SIG-M5 treated with dmso at 0.1 percent for 504 hours (cell line): ENCODE results near the gene MRPS9.
A peak's percentile ranks its signal among the peaks of the same experiment; 100 is the strongest.

Experiments used
- DNase-seq: peaks from one replicate; lab custom pipeline; 2025; ENCODE audit not compliant: unreplicated experiment; lab: John Stamatoyannopoulos, UW

The MRPS9 gene

DNA sequence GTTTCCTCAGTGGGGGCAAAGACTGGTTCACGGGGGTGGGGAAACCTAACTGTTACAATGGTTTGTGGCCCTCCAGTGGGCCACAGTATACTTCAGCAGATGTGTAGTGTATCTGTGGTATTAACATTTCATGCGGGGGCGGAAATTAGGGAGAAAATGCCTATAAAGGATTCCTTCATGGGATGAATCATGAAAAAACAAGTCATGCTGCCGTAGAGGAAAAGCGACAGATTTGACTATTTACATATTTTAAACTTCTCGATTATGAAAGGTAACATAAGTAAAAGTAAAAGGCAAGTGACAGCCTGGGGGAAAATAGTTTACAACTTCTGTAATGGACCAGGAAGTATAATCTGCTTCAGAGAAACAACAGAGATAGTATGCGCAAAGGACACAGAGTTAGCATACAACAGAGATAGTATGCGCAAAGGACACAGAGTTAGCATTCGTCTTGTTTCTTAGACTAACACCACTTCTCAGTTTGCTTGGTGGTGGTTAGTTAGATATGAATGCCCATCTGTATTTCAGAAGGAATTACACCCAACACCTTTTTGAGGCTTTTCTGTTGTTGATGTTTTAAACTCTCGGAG is 41.1 kb downstream of the MRPS9 start:
- no peak for DNase-seq

DNA sequence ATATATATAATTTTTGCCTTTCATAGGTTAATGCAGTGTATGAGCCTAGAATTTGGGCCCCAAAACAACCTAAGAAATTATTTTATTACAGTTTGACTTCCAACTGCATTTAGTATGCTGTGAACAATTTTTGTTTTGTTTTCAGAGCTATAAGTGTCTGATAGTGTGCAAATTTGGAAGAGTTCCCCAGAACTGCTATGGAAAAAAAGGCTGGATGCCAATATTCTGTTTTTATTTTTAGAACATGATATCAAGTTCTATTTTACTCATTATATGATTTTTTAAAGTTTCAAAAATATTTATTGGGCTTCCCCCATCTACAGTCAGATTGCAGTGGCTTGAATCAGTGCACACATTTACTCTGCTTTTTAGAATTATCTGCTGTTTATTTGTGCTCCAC is 42.6 kb downstream of the MRPS9 start:
- DNase-seq, result no peak

DNA sequence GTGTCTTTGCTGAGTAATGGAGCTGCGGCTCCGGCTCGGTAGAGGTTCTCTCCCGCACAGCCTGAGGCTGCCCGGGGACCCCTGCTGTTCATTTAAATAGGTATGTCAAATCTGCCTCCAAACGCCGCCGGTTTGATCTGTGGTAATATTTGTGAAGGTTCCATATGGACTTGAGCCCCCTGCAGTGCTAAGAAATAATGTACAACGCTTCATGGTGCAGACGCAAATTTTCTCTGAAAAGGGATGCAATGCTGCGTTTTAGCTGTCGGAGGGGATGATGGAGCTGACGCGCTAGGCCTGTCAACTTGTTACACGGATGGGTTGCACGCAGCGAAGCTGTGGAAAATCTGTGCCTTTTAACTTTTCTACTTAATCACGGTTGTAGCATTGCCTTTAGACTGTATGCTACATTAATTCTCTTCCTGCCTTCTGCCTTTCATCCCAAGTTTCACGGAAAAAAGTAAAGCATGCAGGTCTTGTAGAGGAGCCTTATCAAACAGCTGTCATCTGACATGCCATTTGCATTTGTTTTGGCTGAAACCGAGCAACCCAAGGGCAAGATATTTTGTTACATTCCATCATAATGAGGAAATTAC is 43.2 kb downstream of the MRPS9 start:
- no peak for DNase-seq

DNA sequence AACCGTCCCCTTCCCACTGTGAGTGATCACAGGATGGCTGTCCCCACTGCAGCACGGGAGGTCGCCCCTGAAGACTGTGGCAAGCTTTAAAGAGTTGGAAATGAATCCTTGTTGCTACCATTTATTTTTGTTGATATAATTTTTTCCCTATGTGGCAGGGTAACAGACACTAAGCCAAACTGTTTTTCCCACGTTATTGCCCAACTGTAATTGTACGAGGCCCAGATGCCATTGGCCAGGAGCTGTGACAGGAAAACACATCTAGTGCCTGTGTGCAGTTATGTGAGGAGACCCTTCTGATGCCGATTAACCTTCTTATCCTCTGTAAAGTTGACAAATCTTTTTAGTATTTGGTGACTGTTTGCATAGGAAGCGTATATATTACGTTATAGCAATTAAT is 44.2 kb downstream of the MRPS9 start:
- no peak for DNase-seq

DNA sequence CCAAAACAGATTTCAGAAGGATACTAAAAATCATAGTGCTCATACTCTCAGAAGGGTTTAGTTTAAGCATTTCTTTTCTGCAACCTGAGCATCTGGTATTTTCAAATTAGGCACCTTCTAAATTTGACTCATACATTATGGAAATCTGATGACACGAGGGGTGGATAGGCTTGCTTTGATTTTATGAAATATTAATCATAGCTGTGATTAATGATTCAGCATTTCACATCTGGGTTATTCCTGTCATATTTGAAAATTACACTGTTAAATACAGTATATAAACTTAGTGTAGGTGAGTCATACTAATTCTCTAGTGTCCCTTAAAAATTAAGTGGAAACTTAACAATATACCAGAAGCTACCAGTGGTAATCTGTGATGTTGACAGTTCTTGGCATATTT is 47.7 kb downstream of the MRPS9 start:
- DNase-seq, result no peak

DNA sequence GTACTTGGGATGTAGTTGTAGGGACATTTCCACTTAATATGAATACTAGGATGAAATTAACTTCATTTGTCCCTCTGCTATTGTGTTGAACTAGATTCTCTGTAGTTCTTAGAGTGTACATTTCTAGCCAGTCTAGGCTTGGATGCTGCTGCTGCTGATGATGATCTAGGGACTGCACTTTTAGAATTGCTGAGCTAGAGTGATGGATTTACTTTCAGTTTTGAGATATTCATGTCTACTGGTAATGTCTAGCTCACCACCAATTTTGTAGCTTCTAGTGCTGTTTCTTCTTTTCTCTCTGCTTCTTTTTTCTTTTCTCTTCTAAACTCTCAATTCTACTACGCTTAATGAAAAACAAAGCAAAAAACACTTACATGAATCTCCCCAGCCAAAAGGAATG is 49.4 kb downstream of the MRPS9 start:
- DNase-seq, result no peak

DNA sequence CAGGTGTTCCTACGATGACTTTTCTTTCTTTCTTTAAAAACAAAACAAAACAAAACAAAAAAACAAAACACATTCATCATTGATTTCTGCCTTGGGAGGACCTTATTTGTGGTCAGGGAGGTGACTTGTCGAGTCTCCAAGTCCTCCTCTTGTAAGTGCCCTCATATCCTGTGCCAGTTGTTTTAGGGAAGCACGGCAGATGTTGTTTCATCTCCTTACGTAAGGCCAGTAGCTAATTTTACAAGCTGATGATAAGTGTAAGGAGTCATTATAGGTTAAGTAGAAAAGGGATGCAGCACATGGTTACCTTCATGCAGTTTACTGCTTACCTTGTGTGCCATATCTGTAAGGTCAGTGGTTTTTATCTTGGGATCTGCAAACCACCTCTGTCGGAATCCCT is 52.2 kb downstream of the MRPS9 start:
- DNase-seq, result peak; percentile 14

DNA sequence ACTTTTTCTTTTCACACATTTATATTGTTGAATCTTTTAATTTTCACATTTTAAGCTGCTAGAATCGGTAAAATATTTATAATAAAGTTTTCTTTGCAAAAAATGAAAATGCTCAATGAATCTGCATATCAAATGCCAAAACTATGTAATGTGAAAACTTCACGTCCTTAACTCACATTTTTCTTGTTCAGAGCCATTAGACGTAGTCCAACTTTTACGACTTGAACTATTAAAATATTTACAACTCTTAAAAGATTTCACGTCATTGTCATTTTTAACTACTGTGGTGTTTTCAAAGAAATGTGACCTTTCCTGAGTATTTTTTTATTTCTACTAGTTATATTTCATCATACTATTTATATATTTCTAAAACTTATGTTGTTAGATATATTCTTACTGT is 54.9 kb downstream of the MRPS9 start:
- DNase-seq, result no peak

DNA sequence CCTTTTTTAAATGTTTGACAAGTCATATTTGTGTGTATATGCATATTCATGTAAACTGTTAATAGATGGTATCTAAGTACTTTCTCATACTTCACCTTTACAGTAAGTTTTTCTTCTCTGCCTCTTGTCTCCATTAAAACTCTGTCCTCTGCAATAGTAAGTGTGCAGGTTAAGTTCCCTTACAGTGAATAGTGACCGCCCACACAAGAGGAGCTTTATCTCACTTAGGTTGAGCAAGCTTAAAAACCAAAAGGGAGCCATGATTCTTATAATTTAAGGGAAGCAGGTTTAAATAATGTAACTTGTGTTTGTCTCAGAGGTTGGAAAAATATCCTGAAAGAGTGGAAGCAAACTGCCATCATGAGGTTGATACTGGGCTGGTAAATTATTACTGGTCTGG is 61.3 kb downstream of the MRPS9 start:
- no peak for DNase-seq

DNA sequence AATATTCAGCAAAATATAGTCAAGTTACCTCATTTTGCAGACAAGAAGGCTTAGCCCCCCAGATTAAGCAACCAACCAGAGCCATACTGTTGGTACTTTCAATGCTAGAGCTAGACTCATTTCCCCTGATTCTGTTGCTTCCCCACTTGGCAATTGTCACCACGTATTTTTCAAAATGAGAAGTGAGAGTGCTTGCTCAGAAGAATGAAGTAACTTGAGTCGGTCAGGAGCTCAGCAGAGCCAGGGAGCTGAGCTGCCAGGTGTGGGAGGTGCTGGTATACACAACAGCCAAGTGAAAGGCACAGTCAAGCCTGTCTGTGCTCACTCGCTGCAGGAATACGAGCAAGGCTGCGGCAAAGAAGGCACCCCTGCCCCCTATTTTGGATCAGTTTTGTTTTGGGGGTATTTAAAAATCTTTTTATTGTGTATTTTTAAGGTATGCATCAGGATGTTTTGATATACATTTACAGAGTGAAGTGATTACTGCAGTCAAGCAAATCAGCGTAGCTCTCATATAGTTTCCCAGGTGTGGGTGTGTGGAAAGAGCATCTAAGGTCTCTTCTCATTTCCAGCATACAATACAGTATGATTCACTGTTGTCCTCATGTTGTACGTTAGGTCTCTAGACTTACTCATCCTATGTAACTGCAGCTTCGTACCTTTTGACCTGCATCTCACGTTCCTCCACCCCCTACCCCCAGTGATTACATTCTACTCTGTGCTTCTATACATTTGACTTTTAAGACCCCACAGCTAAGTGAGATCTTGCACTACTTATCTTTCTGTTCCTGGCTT is 62.4 kb downstream of the MRPS9 start:
- peak; percentile 91 for DNase-seq

DNA sequence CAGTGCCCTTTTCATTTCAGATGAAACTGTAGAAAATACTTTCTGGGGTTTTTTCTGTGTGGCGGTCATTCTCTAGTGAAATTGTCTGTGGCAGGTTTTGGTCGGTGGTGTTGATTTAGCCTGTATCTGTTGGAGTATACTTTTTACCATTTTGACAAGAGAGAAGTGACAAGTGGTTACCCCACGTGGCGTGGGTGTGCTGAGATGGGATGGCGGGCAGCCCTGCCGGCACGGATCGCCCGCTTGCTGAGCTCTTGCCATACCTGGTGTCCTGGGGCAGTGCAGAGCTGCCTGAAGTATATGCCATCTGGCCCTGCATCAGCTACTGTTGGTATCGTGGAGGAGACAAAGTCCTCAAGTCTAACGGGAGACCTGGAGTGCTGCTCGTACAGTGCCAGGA is 64.1 kb downstream of the MRPS9 start:
- no peak for DNase-seq

DNA sequence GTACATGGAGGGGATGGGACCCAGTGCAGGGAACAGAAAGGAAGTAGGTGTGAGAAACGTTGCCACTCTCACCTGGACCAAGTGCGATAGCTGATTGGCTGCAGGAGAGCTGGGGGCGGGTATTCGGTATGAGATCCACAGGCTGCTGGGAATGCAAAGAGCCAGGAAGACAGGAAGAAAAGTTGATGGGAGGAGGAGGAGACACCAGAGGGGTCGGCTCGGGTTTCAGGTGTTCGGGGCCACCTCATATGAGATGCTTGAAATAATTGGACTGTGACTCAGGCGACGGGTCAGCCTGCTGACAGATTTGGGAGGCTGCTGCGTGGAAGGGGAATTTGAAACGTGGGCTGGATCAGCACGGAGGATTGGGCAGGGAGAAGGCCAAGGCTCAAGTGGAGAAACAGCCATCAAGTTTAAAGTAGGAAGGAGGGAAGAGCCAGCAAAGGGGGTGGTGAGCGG is 65.1 kb downstream of the MRPS9 start:
- DNase-seq, result no peak

DNA sequence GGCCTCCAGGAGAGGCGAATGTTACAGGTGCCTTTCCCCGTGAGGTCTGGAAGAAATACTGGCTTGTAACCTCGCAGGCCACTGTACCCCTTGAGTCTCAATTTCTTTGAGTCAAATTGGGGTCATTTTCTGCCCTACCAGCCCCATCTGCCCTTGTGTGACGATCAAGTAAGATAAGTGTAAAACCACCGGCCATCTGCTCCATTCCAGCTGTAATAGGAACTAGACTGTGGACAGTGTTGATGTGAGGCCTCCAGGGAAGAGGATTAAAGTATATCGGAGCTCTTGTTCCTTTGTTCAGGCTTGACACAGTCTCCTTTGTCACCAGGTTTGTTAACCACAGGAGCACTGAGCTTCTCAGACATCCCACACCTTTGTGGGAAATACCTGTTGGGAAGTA is 65.6 kb downstream of the MRPS9 start:
- DNase-seq, result no peak

DNA sequence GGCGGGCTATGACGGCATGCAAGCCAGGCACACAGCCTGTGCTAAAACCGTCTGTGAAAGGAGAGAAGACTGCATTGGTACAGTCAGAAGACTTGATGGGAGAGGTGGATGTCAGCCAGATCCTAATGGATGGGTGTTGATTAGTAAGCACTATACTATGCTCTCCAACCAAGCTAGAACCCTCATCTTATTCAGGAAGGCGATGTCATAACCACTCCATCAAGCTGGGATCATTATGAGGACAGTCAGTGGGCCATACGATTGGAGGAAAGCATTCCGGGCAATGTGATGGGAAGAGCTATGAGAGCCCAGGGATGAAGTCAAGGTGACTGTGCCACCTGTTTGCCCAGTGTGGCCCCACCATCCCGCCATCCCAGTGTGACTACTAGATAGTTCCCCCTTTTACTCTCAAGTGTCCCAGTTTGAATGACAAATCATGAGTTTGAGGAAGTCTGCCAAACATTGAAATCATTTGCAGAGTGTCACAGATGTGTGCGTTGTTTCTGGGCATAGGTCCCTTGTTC is 66.4 kb downstream of the MRPS9 start:
- DNase-seq, result peak; percentile 10

DNA sequence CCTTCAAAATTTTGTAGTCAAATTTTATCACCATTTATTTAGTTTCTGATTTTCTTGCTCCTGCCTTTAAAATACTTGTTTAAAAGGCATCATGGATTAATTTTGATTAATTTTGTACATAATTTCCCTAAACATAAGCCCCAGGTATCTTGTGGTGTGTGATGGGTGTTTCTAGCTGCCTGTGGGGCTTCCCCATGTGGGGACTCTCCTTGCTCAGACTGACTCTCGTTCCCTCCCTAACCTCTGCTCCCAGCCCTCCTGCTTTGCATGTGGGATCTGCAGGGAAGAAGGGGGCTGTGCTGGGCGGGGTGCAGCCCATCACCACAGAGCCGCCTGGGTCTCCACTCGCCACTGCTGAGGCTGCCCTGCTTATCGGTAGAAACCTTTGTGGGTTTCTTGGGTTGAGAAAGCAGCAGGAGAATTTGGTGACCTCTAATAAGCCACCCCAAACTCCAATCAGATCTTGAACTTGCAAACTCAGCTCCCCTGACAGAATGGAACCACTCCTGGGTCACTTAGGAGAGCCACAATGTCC is 72.5 kb downstream of the MRPS9 start:
- no peak for DNase-seq

DNA sequence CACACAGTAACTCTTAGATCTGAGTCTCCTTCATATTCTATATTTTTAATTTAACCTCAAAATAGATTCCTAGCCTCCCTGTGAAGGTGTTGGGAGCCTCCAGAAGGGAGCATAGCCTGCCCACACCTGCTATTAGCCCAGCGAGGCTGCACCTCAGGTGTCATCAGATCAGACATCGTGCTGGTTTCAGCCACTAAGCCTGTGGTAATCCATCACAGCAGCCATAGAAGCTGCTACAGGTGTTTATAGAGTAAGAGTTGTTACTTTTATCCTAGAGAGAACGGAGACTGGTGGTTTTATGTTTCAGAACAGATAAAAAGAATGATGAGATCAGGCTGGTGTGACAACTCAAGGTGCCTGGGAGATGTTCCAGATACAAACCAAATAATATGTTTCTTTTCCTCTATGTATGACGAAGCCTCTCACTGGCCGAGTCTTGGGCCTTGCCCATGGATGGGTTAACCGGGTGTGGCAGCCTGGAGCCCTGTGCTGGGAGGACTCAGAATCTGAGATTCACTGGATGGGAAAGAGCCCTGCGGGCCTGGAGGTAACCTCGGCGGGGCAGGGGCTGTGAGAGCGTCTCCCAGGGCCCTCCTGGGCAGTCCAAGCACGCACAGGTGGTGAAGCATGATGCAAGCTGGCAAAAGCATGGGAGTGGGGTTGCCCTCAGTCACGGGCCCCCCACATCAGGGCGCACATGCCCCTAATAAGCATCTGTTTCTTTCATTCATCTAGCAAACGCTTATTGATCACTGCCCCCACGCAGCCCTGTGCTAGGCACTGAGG is 73.7 kb downstream of the MRPS9 start:
- DNase-seq, result no peak

DNA sequence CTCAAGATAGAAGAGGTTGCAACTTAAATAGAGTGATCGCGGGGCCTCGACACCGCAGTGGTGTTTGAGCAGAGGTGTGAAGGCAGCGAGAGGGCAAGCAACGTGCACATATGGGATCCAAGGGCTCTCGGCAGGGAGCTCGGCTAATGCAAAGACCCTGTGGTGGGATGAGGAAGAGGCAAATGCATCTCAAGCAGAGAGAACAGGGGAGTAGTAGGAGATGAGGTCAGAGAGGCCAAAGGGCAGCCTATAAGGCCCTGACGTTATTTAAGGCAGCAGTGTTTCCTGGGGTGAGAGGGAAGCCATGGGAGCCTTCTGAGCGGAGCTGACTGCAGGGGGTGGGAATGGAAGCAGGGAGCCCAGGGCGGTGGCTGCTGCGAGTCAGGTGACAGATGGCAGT is 74.5 kb downstream of the MRPS9 start:
- DNase-seq, result no peak

DNA sequence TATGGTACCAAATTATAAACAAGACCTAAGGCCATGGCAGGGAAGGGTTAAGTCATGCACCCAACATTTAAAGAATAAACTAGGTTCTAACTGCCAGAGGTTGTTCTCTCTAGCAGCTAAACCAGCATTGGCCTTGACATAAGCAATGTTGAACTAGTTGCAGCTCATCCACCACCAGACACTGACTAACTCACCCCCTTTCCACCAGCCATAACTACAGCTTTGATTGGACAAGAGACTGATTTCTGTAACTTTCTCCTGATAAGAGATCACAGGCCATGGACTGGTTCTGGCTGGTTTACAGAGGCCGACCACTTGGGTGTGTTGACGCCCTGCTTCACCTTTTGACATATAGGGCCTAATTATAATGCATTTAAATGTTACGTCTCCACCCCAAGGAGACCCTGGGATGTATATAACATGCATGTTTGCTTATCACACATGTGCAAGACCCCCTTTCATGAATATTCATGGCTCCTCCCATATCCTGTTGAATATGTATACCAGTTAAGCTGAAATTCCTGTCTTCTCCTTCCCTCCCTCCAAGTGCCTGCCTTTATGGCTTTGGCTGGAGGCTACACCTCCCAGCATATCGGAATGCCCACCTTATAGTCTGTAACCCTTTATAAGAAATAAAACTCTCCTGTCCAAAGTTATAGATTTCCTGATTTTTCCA is 75.9 kb downstream of the MRPS9 start:
- no peak for DNase-seq

DNA sequence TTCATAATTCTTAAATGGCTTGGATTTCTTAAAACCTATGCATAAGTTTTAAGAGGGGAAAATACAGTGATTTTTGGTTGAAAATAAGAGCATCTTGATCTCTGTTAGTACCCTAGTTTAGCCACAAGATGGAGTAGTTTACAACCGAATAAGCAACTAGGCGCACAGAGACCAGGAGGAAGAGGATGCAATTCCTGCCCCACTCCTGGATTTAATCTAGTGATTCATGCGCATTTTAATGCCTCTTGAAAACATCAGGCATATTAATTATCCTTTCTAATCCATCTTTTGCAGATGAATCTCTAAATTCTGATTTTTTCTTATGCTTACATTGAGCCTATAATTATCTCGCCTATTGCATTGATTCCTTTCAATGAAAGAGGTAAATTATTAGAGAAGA is 76.7 kb downstream of the MRPS9 start:
- peak; percentile 80 for DNase-seq

DNA sequence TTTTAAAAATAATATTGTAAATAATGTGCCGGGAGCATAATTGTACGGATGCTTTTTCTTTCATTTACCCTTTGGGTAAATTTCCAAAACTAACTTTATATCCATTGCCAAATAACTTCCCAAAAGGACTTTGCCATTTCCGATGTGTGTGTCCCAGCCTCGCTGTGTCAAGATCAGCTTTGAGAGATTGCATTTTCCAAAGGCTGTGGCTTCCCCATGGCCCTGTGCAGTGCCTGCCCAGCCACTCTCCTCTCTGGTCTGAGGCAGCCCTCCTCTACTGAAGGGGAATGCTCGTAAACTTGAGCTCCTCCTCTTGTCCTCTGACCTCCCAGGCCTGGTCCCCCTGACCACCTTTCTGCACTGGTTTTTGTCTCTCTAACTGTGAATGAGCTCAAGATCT is 78.5 kb downstream of the MRPS9 start:
- no peak for DNase-seq

DNA sequence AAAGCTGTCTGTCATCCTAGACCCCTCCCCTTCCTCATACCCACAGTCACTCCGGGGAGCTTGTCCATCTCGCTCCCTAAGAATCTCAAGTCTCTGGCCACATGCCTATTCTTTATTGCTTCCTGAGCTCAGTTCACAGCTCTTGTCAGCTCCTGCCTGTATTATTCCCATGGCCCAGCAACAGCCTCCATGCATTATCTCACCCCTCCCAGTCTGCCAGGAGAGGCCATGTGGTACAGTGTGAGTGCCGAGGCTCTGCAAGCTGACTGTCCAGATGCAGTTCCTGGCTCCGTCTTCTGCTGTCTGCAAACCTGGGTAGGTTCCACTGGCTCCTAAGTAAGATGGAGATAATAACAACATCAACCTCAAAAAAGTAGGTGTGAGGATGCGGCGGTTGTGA is 79.7 kb downstream of the MRPS9 start:
- no peak for DNase-seq
